ENCODE results near the gene NR2E1. TPM values are rescaled to one million over a fixed set of nuclear protein-coding genes. Genes with fewer than 3 reads are reported as not detected.

The NR2E1 gene
- total and polyA plus RNA-seq, 7 donors: not detected

DNA sequence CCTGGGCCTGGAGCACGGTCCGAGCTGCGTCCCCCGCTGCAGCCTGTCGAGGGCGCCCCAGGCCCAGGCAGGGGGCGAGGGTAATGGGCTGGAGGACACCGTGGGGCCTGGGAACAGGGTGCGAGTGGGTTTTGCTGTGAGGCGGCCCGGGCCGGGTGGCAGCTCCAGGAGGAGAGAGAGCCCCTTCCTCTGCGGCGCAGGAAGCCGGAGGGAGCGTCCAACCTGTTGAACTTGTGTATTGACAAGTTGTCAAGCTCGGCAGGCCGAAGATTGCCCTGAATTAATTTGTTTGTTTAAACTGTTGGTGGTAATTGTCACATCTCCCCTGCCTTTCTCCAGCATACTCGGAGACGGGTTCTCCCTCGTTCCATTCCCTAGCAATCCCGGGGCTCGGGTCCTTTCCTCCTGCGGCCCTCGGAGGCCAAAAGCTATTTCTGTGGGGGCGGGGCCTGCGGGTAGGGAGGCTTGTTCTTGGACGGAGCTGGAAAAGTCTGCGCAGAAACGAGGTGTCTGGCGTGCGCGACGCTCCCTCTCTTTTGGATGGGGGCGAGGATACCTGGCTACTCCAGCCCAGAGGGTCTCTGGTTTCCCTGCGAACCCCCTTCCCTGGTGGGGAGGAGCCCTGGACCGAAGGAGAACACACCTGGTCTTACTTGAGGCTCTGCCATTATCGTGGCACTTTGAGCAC, 9.9 kb downstream of the NR2E1 start:
- intact Hi-C loops (cut with DNase I): no loop called here
- DNase-seq: no peak
- H3K36me3 ChIP-seq: no peaks in the 10 kb centered on the region
- H3K27ac ChIP-seq: no peak overlapping the region
- TF ChIP-seq, protein P1, sequence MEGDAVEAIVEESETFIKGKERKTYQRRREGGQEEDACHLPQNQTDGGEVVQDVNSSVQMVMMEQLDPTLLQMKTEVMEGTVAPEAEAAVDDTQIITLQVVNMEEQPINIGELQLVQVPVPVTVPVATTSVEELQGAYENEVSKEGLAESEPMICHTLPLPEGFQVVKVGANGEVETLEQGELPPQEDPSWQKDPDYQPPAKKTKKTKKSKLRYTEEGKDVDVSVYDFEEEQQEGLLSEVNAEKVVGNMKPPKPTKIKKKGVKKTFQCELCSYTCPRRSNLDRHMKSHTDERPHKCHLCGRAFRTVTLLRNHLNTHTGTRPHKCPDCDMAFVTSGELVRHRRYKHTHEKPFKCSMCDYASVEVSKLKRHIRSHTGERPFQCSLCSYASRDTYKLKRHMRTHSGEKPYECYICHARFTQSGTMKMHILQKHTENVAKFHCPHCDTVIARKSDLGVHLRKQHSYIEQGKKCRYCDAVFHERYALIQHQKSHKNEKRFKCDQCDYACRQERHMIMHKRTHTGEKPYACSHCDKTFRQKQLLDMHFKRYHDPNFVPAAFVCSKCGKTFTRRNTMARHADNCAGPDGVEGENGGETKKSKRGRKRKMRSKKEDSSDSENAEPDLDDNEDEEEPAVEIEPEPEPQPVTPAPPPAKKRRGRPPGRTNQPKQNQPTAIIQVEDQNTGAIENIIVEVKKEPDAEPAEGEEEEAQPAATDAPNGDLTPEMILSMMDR (IDR thresholded peaks at IDR 0.05): no peak
- TF ChIP-seq POLR2A (IDR thresholded peaks at IDR 0.05) (no peak), POLR2AphosphoS5 (IDR thresholded peaks at IDR 0.05) (no peak), EP300 (IDR thresholded peaks at IDR 0.05) (no peak)
- WGBS, 2 donors: 3 to 4% methylated on average over 38 of the region's 38 CpGs
- peaks cover 34 to 98% (median 71%) of the 10 kb centered on the region in 3 donors for H3K27me3 ChIP-seq
- peak overlapping the region in 1 of 4 donors; percentile 15 for H3K4me3 ChIP-seq
- peaks cover 0 to 17% (median 15%) of the 10 kb centered on the region in 4 donors for H3K4me1 ChIP-seq
- H3K9me3 ChIP-seq: no peaks in the 10 kb centered on the region

DNA sequence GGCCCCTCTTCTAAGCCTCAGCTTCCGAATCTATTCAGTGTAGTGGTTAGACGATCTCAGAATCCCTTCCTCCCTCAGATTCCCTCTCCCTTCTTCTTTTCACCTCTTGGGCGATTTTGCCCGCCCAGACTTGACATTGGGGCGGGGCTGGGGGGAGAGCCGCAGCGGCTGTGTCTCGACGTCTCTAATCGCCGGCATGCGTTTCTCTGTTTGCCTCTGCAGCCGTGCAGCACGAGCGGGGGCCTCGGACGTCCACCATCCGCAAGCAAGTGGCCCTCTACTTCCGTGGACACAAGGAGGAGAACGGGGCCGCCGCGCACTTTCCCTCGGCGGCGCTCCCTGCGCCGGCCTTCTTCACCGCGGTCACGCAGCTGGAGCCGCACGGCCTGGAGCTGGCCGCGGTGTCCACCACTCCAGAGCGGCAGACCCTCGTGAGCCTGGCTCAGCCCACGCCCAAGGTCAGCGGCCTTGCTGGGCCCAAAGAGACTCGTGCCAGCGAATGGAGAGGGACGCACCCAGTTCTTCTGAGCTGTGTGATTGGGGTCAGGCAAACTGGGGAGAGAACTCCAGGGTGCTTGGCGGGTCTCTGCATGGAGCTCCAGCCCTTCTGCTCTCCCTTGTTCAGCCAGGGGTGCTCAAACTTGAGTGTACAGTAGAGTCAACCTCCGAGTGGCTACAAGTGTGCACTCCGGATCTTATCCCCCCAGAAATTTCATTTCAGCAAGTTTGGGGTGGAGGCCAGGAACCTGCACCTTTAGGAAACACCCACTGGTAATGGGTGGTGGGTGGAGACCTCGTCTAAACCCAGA, 10.7 kb downstream of the NR2E1 start:
- no peak for TF ChIP-seq EP300 (IDR thresholded peaks at IDR 0.05)
- TF ChIP-seq, protein P1 (IDR thresholded peaks at IDR 0.05): no peak
- no peak for TF ChIP-seq POLR2AphosphoS5 (IDR thresholded peaks at IDR 0.05)
- no peak for TF ChIP-seq POLR2A (IDR thresholded peaks at IDR 0.05)
- intact Hi-C loops (cut with DNase I): no loop called here
- no peak for DNase-seq
- peaks cover 33 to 96% (median 64%) of the 10 kb centered on the region in 3 donors for H3K27me3 ChIP-seq
- H3K4me1 ChIP-seq: peaks cover 0 to 17% (median 15%) of the 10 kb centered on the region in 4 donors
- peak overlapping the region in 1 of 4 donors; percentile 15 for H3K4me3 ChIP-seq
- no peaks in the 10 kb centered on the region for H3K36me3 ChIP-seq
- 9 to 10% methylated on average over 46 of the region's 46 CpGs for WGBS, 2 donors
- H3K27ac ChIP-seq: no peak overlapping the region
- H3K9me3 ChIP-seq: no peaks in the 10 kb centered on the region

DNA sequence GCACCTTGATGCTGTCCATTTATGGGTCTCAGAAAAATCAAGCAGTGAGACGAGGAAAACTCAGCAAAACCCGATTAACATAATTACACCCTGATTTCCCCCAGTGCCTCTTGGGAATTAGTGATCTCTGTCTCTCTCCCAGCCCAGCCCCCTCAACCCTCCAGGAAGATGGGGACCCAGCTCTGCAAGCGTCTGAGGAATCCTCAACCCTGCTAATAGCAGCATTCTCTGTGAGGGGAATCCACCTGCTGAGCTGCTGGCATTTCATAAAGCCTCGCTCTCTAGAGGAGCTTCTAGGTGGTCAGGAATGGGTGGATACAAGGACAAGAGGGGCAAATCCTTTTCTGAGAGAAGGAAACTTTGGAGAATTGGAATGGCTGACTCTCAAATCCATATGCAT, 13.9 kb downstream of the NR2E1 start:
- no peaks in the 10 kb centered on the region for H3K36me3 ChIP-seq
- no peak overlapping the region for H3K27ac ChIP-seq
- TF ChIP-seq EP300 (IDR thresholded peaks at IDR 0.05) (no peak), POLR2AphosphoS5 (IDR thresholded peaks at IDR 0.05) (no peak), POLR2A (IDR thresholded peaks at IDR 0.05) (no peak)
- TF ChIP-seq, protein P1 (IDR thresholded peaks at IDR 0.05): no peak
- intact Hi-C loops (cut with DNase I): no loop called here
- 17 to 64% methylated on average over 4 of the region's 4 CpGs for WGBS, 2 donors
- no peak overlapping the region for H3K4me3 ChIP-seq
- H3K27me3 ChIP-seq: peaks cover 23 to 67% (median 37%) of the 10 kb centered on the region in 3 donors
- H3K4me1 ChIP-seq: peaks cover 0 to 17% (median 15%) of the 10 kb centered on the region in 4 donors
- no peak for DNase-seq
- H3K9me3 ChIP-seq: no peaks in the 10 kb centered on the region

DNA sequence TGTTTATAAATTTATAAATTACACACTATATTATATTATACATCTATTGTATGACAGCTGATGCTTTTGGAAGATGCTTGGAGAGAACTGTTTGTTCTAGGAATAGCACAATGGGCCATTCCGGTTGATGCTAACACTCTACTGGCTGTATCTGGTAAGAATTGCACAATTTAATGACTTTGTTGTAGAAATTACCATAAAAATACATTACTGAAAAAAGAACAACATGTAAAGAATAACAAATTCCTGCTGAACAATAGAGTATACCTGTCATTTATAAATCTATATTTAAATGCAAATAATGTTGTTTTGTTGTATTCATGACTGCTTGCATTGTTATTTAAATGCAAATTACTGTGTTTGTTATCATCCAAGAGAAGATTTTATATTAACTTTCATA, 14.4 kb downstream of the NR2E1 start:
- intact Hi-C loops (cut with DNase I): no loop called here
- TF ChIP-seq POLR2AphosphoS5 (IDR thresholded peaks at IDR 0.05) (no peak), POLR2A (IDR thresholded peaks at IDR 0.05) (no peak), EP300 (IDR thresholded peaks at IDR 0.05) (no peak)
- TF ChIP-seq, protein P1 (IDR thresholded peaks at IDR 0.05): no peak
- no peaks in the 10 kb centered on the region for H3K36me3 ChIP-seq
- H3K4me1 ChIP-seq: peaks cover 0 to 13% (median 13%) of the 10 kb centered on the region in 4 donors
- 18 to 48% methylated on average over 1 of the region's 1 CpG for WGBS, 2 donors
- H3K4me3 ChIP-seq: no peak overlapping the region
- H3K27ac ChIP-seq: no peak overlapping the region
- no peak for DNase-seq
- no peaks in the 10 kb centered on the region for H3K9me3 ChIP-seq
- peaks cover 18 to 62% (median 31%) of the 10 kb centered on the region in 3 donors for H3K27me3 ChIP-seq
